Bronchial epithelial cell (primary cell): ENCODE data around the gene FAM133A. TPM values are rescaled to one million over a fixed set of nuclear protein-coding genes. Genes with fewer than 3 reads are reported as not detected.

Source experiments
- DNase-seq: peaks from one replicate; pipeline ENCODE4 v3.0.0-alpha.2; 2010; ENCODE audit warnings: low read depth
- FAIRE-seq: peaks from 2 replicates; lab custom pipeline; 2011; peaks lifted over from hg19 to GRCh38; lab: Jason Lieb, UNC
- H3K27me3 ChIP-seq: 2 replicates; pipeline ENCODE4 v1.5.1; 2011; ENCODE audit warnings: low read length; ENCODE audit not compliant: control insufficient read depth, insufficient read depth
- H3K36me3 ChIP-seq: 2 replicates; pipeline ENCODE4 v1.5.1; 2011; ENCODE audit warnings: low read length; ENCODE audit not compliant: control insufficient read depth, insufficient read depth
- H3K4me3 ChIP-seq: 2 replicates; pipeline ENCODE4 v1.5.1; 2011; ENCODE audit warnings: mild to moderate bottlenecking, low read depth, low read length, control low read depth
- total RNA-seq: library from RNA; depleted of rRNA; stranded (reverse); fragments of >200 nt; gene quantifications from 2 replicates; pipeline ENCODE4 v1.2.1, GENCODE V29; 2014
- TF ChIP-seq, protein P1 (sequence below): IDR thresholded peaks from 2 replicates; pipeline ENCODE4 v1.5.1; 2011; ENCODE audit warnings: mild to moderate bottlenecking, moderate library complexity, low read length, control low read depth, inconsistent platforms; ENCODE audit not compliant: insufficient read depth, severe bottlenecking

Gene FAM133A
- total RNA-seq, 1 donor from 2014 or later, result not detected

- Histone ChIP-seq H3K36me3 (no peaks in the 10 kb centered on the region), H3K4me3 (no peak overlapping the region), H3K27me3 (no peaks in the 10 kb centered on the region)
- TF ChIP-seq, protein P1, sequence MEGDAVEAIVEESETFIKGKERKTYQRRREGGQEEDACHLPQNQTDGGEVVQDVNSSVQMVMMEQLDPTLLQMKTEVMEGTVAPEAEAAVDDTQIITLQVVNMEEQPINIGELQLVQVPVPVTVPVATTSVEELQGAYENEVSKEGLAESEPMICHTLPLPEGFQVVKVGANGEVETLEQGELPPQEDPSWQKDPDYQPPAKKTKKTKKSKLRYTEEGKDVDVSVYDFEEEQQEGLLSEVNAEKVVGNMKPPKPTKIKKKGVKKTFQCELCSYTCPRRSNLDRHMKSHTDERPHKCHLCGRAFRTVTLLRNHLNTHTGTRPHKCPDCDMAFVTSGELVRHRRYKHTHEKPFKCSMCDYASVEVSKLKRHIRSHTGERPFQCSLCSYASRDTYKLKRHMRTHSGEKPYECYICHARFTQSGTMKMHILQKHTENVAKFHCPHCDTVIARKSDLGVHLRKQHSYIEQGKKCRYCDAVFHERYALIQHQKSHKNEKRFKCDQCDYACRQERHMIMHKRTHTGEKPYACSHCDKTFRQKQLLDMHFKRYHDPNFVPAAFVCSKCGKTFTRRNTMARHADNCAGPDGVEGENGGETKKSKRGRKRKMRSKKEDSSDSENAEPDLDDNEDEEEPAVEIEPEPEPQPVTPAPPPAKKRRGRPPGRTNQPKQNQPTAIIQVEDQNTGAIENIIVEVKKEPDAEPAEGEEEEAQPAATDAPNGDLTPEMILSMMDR, result no peak
- FAIRE-seq (no peak), DNase-seq (no peak)
Observed at GRCh38 chrX:93695981-93696380, 22.0 kb downstream of the FAM133A start.

DNA sequence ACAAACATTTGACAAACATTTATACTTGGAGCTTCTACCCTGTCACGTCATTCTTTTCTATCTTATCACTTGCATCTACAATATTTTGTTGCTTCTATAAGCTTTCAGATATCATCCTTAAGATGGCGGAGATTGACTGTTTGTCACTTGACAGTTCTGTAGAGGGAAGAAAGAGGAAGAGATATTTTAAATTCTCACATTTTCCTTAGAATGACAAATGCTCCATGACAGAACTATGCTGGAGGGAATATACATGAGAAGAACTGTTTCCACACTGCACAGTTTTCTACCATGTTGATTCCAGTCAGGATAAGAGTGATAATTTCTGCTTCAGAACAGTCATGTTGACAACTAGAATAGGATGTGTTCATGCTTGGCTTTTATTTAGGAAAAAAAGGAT, 29.7 kb downstream of the FAM133A start:
- DNase-seq (no peak), FAIRE-seq (no peak)
- Histone ChIP-seq H3K4me3 (no peak overlapping the region), H3K36me3 (no peaks in the 10 kb centered on the region), H3K27me3 (no peaks in the 10 kb centered on the region)
- TF ChIP-seq, protein P1, result no peak

DNA sequence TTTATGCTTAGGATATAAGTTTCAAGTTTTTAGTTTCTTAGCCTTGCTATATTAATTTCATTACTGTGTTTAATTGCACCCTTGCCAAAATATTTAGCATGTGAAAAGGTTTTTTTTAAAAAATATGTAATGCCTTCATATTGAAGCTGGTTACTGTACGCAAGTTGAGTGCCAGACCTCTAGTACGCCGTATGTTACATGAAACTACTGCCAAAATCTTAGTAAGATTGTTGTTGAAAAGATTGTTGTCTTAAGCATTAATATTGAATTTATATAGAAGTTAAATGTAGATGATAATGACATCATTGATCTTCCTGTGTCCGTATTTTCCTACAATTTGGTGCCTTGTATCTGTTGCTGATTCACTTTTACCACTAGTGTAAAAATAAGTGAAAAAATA, 37.1 kb downstream of the FAM133A start:
- TF ChIP-seq, protein P1, result no peak
- no peak for FAIRE-seq

DNA sequence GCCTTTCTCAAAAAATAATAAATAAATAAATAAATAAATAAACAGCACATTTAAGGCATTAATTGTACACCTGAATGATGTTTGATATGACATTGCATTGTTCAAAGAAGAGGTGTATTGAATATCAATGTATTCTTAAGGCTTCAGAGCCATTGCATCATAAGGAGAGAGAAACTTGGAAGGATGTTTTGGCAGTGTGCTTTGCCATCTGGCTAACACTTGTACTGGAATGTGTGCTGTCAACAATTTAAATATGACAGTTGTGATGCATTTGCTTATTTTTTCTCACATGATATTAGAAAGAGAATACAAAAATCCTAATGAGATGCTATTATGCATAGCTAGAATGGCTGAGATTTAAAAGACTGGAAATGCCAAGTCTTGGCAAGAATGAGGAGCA, 67.8 kb downstream of the FAM133A start:
- H3K27me3 ChIP-seq, result no peaks in the 10 kb centered on the region
- H3K36me3 ChIP-seq, result no peaks in the 10 kb centered on the region
- TF ChIP-seq, protein P1, result no peak
- no peak for FAIRE-seq
- no peak for DNase-seq
- no peak overlapping the region for H3K4me3 ChIP-seq

More for the DNA sequence above, 37.1 kb downstream of the FAM133A start:
- H3K36me3 ChIP-seq, result no peaks in the 10 kb centered on the region
- no peak overlapping the region for H3K4me3 ChIP-seq
- no peak for DNase-seq
- H3K27me3 ChIP-seq, result no peaks in the 10 kb centered on the region

DNA sequence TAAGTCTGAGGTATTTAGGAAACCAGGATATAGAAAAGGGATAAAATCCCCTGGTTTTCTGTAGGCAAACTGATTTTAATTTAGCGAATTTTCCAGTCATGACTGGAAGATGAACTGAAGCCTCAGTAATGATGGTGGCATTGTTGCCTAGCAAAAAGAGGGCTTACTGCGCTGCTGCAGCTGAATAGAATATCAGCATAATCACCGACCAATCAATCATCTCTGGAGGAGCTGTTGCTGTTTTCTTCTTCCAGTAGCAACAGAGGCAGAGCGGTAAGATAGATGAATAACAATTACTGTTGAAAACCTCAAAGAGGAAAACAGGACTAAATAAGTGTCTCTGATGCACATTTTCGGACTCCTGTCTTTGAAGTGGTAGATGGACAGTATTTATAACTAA, 86.2 kb downstream of the FAM133A start:
- Histone ChIP-seq H3K4me3 (no peak overlapping the region), H3K36me3 (no peaks in the 10 kb centered on the region), H3K27me3 (no peaks in the 10 kb centered on the region)
- TF ChIP-seq, protein P1, result no peak
- no peak for DNase-seq
- no peak for FAIRE-seq

Other genes starting within 250 kb of the FAM133A start
- gene NAP1L3, start 628 bp upstream of the FAM133A start, total RNA-seq, result not detected in 2 replicates